Measurements from ENCODE around the gene FAHD2A.

DNA sequence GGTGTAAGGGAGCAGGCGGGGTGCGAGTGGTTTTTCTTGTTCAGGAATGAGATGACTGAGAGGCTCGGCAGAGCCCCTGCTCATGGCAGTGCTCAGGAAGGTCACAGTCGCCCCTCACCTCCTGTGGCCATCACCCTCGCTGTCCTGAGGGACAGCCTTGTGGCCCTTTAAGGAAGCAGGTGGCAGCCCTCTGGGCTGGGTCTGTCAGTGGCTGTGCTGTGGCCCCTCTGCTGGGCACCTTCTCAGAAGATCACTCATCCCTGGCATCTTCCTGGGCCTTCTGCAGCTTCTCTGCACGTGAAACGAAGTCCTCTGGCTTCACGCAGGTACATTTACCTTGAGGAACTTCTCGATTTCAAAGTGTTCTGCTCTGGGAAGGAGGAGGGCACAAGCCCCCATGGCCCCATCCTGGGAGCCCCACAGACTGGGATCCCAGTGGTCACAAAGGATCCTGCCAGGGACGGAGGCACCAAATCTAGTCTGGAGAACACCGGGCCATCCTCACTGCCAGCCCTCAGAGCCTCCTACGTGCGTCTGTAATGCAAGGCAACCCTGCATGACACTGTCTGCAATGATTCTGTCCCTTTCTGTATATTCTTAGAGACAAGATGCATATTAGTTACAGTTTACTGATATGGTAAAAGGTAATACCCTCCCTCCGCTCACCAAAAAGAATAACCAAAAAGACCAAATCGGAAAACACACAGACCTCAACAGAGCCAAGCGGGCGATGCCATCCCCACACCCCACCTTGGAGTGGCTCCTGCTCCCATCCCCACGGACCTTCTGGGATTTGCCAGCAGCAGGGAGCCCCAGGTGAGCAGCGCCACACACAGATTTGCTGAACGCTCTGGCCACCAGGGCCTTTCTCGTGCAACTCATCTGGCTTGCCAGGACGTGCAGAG lies 25.9 kb upstream of the FAHD2A start:
- TF ChIP-seq, protein P1, sequence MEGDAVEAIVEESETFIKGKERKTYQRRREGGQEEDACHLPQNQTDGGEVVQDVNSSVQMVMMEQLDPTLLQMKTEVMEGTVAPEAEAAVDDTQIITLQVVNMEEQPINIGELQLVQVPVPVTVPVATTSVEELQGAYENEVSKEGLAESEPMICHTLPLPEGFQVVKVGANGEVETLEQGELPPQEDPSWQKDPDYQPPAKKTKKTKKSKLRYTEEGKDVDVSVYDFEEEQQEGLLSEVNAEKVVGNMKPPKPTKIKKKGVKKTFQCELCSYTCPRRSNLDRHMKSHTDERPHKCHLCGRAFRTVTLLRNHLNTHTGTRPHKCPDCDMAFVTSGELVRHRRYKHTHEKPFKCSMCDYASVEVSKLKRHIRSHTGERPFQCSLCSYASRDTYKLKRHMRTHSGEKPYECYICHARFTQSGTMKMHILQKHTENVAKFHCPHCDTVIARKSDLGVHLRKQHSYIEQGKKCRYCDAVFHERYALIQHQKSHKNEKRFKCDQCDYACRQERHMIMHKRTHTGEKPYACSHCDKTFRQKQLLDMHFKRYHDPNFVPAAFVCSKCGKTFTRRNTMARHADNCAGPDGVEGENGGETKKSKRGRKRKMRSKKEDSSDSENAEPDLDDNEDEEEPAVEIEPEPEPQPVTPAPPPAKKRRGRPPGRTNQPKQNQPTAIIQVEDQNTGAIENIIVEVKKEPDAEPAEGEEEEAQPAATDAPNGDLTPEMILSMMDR (optimal IDR thresholded peaks at IDR 0.05 in 1 of 3, IDR thresholded peaks at IDR 0.05 in 1 of 3, conservative IDR thresholded peaks at IDR 0.05 in 1 of 3; ENCODE audit: extremely low read depth in 1 of 3, insufficient read depth in 2 of 3, low read length in 3 of 3): no peak
- TF ChIP-seq EZH2 (IDR thresholded peaks at IDR 0.05; ENCODE audit: low read length): no peak

All from keratinocyte (primary cell).